ENCODE measurements around the gene FBXO45. TPM values are rescaled to one million over a fixed set of nuclear protein-coding genes. Genes with fewer than 3 reads are reported as not detected.
A peak's percentile ranks its signal among the peaks of the same experiment; 100 is the strongest.

Gene FBXO45
- total RNA-seq, 4 donors from 2014 or later, result 2.4 to 8.6 (median 5.3) TPM

- DNase-seq, result peak; percentile 87
- Histone ChIP-seq H3K4me3 (peak overlapping the region; percentile 43 to 65 (median 60)), H3K36me3 (no peaks in the 10 kb centered on the region), H3K9me3 (no peaks in the 10 kb centered on the region), H3K4me1 (peaks cover 4 to 17% (median 11%) of the 10 kb centered on the region in 4 donors), H3K27ac (peak overlapping the region; percentile 92 to 94 (median 94)), H3K27me3 (no peaks in the 10 kb centered on the region)
- TF ChIP-seq EP300 (IDR thresholded peaks at IDR 0.05; ENCODE audit: low read depth) (no peak), POLR2A (IDR thresholded peaks at IDR 0.05) (peak; percentile 77), CTCF (IDR thresholded peaks at IDR 0.05) (peak in 3 of 5 experiments; percentile 15 to 26 (median 22)), POLR2AphosphoS5 (IDR thresholded peaks at IDR 0.05) (peak; percentile 41 to 56 (median 48))
- intact Hi-C loops (cut with DNase I; ENCODE audit: low total_unique reads), result no loop called here
- WGBS, 2 donors (ENCODE audit: low coverage in 1 of 2), result 0 to 7% methylated on average over 5 to 41 of the region's 43 CpGs
- in situ Hi-C loops (cut with MboI; ENCODE audit: low pct_ligation_motif_present in 1 of 4, low pct_unique_long_range_greater_than_20kb in 1 of 4, low sequenced_read_pairs in 3 of 4), result no loop called here
Measured at GRCh38 chr3:196632046-196632751, 63.7 kb downstream of the FBXO45 start.

GRCh38 chr3:196633555-196634151 is 65.2 kb downstream of the FBXO45 start:
- intact Hi-C loops (cut with DNase I; ENCODE audit: low total_unique reads), result no loop called here
- Histone ChIP-seq H3K4me1 (peaks cover 4 to 19% (median 11%) of the 10 kb centered on the region in 4 donors), H3K4me3 (peak overlapping the region in 1 of 4 donors; percentile 65), H3K36me3 (no peaks in the 10 kb centered on the region), H3K27me3 (peaks cover 9% of the 10 kb centered on the region), H3K9me3 (no peaks in the 10 kb centered on the region), H3K27ac (peak overlapping the region; percentile 92 to 94 (median 94))
- in situ Hi-C loops (cut with MboI; ENCODE audit: low pct_ligation_motif_present in 1 of 4, low pct_unique_long_range_greater_than_20kb in 1 of 4, low sequenced_read_pairs in 3 of 4), result no loop called here
- 92% methylated on average over 12 of the region's 12 CpGs; no CpG with 5 or more reads in 1 of the 2 donors for WGBS, 2 donors (ENCODE audit: low coverage in 1 of 2)
- TF ChIP-seq POLR2A (IDR thresholded peaks at IDR 0.05) (no peak), POLR2AphosphoS5 (IDR thresholded peaks at IDR 0.05) (no peak), EP300 (IDR thresholded peaks at IDR 0.05; ENCODE audit: low read depth) (no peak), CTCF (IDR thresholded peaks at IDR 0.05) (no peak)
- no peak for DNase-seq

- 74% methylated on average over 3 to 10 of the region's 10 CpGs for WGBS, 2 donors (ENCODE audit: low coverage in 1 of 2)
- H3K27ac ChIP-seq, result peak overlapping the region in 3 of 4 donors; percentile 92 to 94 (median 94)
- intact Hi-C loops (cut with DNase I; ENCODE audit: low total_unique reads), result no loop called here
- H3K4me3 ChIP-seq, result no peak overlapping the region
- H3K9me3 ChIP-seq, result no peaks in the 10 kb centered on the region
- H3K4me1 ChIP-seq, result peaks cover 7 to 25% (median 12%) of the 10 kb centered on the region in 4 donors
- in situ Hi-C loops (cut with MboI; ENCODE audit: low pct_ligation_motif_present in 1 of 4, low pct_unique_long_range_greater_than_20kb in 1 of 4, low sequenced_read_pairs in 3 of 4), result no loop called here
- H3K36me3 ChIP-seq, result no peaks in the 10 kb centered on the region
- peaks cover 9% of the 10 kb centered on the region for H3K27me3 ChIP-seq
- DNase-seq, result peak; percentile 35
- TF ChIP-seq POLR2A (IDR thresholded peaks at IDR 0.05), result no peak
- no peak for TF ChIP-seq CTCF (IDR thresholded peaks at IDR 0.05)
- TF ChIP-seq POLR2AphosphoS5 (IDR thresholded peaks at IDR 0.05), result no peak
- no peak for TF ChIP-seq EP300 (IDR thresholded peaks at IDR 0.05; ENCODE audit: low read depth)
Measured at GRCh38 chr3:196634224-196634623, 65.8 kb downstream of the FBXO45 start.

GRCh38 chr3:196634829-196635228 is 66.4 kb downstream of the FBXO45 start:
- intact Hi-C loops (cut with DNase I; ENCODE audit: low total_unique reads), result no loop called here
- 86 to 100% methylated on average over 1 to 7 of the region's 7 CpGs for WGBS, 2 donors (ENCODE audit: low coverage in 1 of 2)
- no peak for DNase-seq
- H3K9me3 ChIP-seq, result no peaks in the 10 kb centered on the region
- H3K4me3 ChIP-seq, result no peak overlapping the region
- no peak for TF ChIP-seq POLR2AphosphoS5 (IDR thresholded peaks at IDR 0.05)
- TF ChIP-seq POLR2A (IDR thresholded peaks at IDR 0.05), result no peak
- no peak for TF ChIP-seq CTCF (IDR thresholded peaks at IDR 0.05)
- no peak for TF ChIP-seq EP300 (IDR thresholded peaks at IDR 0.05; ENCODE audit: low read depth)
- peaks cover 15% of the 10 kb centered on the region for H3K27me3 ChIP-seq
- in situ Hi-C loops (cut with MboI; ENCODE audit: low pct_ligation_motif_present in 1 of 4, low pct_unique_long_range_greater_than_20kb in 1 of 4, low sequenced_read_pairs in 3 of 4), result no loop called here
- H3K4me1 ChIP-seq, result peaks cover 8 to 31% (median 13%) of the 10 kb centered on the region in 4 donors
- H3K27ac ChIP-seq, result no peak overlapping the region
- no peaks in the 10 kb centered on the region for H3K36me3 ChIP-seq

Data from transverse colon (tissue), 4 donors.